Breast epithelium (tissue), 3 donors: ENCODE data around the gene F13A1.

Source experiments
- POLR2AphosphoS5 ChIP-seq, 3 donors: sonication (generic); formaldehyde crosslinking; IDR thresholded peaks; one replicate each; pipeline ENCODE4 v1.6.1; 2017; ENCODE audit warnings: antibody characterized with exemption in 3 of 3
- TF ChIP-seq, protein P1 (sequence below), 3 donors: fragments of 450-650 bp; IDR thresholded peaks; one replicate each; pipeline ENCODE4 v1.5.1; 2016 to 2017; ENCODE audit warnings: antibody characterized with exemption in 3 of 3, mild to moderate bottlenecking in 3 of 3, moderate library complexity in 3 of 3

- TF ChIP-seq, protein P1, sequence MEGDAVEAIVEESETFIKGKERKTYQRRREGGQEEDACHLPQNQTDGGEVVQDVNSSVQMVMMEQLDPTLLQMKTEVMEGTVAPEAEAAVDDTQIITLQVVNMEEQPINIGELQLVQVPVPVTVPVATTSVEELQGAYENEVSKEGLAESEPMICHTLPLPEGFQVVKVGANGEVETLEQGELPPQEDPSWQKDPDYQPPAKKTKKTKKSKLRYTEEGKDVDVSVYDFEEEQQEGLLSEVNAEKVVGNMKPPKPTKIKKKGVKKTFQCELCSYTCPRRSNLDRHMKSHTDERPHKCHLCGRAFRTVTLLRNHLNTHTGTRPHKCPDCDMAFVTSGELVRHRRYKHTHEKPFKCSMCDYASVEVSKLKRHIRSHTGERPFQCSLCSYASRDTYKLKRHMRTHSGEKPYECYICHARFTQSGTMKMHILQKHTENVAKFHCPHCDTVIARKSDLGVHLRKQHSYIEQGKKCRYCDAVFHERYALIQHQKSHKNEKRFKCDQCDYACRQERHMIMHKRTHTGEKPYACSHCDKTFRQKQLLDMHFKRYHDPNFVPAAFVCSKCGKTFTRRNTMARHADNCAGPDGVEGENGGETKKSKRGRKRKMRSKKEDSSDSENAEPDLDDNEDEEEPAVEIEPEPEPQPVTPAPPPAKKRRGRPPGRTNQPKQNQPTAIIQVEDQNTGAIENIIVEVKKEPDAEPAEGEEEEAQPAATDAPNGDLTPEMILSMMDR (IDR thresholded peaks at IDR 0.05): no peak
- TF ChIP-seq POLR2AphosphoS5 (IDR thresholded peaks at IDR 0.05): no peak
Observed at GRCh38 chr6:6331946-6332601, 11.6 kb upstream of the F13A1 start.
